Measurements from ENCODE around the gene CYFIP1. TPM values are rescaled to one million over a fixed set of nuclear protein-coding genes. Genes with fewer than 3 reads are reported as not detected.

Gene CYFIP1
- 68.2 and 83.3 TPM in 2 replicates for polyA plus RNA-seq (2011; rRNA removed)
- polyA plus RNA-seq (2012; cell fraction: cytosol; rRNA removed) = 60.4 TPM in 2 replicates
- 124 and 168 TPM in 2 replicates for polyA plus RNA-seq (2012; cell fraction: nucleus; rRNA removed)
- polyA plus RNA-seq (2017; fragmentation: RNase III; extraction: RNeasy Plus Mini Kit Qiagen cat#74134 plus additional on column Dnase treatment) = 69.4 to 71.2 TPM (median 70.8 TPM) in 3 replicates
- 112 and 132 TPM in 2 replicates for polyA minus RNA-seq (2011; rRNA and poly(A)+ RNA removed)

DNA sequence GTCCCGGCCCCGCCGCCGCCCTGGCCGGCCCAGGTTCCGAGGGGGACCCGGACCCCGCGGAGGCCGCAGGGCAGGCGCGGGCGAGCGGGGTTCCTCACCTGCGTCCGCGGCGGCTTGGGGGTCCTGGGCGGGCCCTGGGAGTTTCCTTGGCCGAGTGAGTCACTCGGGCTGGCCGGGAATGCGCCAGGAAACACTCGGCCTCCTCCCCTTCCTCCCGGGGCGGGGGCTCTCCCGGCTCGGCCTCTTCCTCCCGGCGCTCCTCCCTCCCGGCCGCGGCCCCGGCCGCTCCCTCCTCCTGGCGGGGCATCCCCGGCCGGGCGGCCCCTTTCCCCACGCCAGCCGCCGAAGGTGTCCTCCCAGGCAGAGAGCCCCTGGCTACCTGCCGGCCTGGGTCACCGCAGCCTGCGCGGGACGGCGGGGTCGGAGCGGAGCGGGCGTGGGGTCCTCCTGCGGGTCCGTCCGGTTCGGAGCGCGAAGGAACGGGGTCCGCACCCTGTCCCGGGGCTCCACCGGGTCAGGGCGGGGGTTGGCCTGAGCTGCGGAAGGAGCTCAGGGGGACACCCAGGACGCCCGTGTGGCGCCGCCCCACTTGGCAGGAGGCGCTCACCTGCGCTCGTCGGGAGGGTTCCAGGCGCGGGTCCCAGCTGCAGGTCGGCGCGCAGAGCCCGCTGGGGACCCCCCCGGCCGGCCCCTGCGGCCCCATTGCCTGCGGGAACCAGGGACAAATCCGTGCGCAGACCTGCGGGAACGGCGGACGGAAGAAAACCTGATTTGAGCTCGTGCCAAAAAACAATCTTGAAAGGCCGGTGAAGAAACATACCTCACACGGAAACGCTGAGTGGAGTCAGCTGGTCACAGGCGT, at the start of gene CYFIP1:
Gene CYFIP1, minus strand, starts transcription at position 180 of the 862 bp plus-strand sequence. CDS start 33,083 bp downstream, outside the sequence.
- peak; percentile 84 to 96 for DNase-seq (ENCODE audit: low read depth in 1 of 2, low spot score in 1 of 2)
- no peak for TF ChIP-seq CBX8 (IDR thresholded peaks at IDR 0.05)
- TF ChIP-seq PHF8 (IDR thresholded peaks at IDR 0.05; ENCODE audit: borderline replicate concordance, low read depth) = peak; percentile 54; the same call in 1 of the 2 replicates
- TF ChIP-seq JUN (IDR thresholded peaks at IDR 0.05) = peak; percentile 60 to 79; a peak in 4 of 5 replicates
- TF ChIP-seq ESRRA (IDR thresholded peaks at IDR 0.05; ENCODE audit: borderline replicate concordance, low read length) = no peak
- no peak for TF ChIP-seq HEYL (CRISPR knock-in tag; IDR thresholded peaks at IDR 0.05)
- 0 out of 3 replicates have a peak, but pooled peaks have one; percentile 20 for TF ChIP-seq BCL3 (IDR thresholded peaks at IDR 0.05)
- no peak for TF ChIP-seq RCOR1 (IDR thresholded peaks at IDR 0.05; ENCODE audit: low read depth, low read length)
- peak; percentile 74 for TF ChIP-seq POLR2A (IDR thresholded peaks at IDR 0.05; ENCODE audit: low read length)
- peak; percentile 69 for TF ChIP-seq FOSL2 (IDR thresholded peaks at IDR 0.05)
- TF ChIP-seq FOSL2 (CRISPR knock-in tag; IDR thresholded peaks at IDR 0.05) = peak; percentile 92
- TF ChIP-seq MAX (IDR thresholded peaks at IDR 0.05) = peak; percentile 64
- H3K4me2 ChIP-seq = peak within 1 kb of the TSS; percentile 94
- H3K4me1 ChIP-seq = peaks cover 9% of the 10 kb centered on the region
- WGBS (ENCODE audit: missing lambda C conversion rate) = 3% methylated on average over 48 of the region's 93 CpGs
- H3K4me3 ChIP-seq = peak within 1 kb of the TSS; percentile 85
- ATAC-seq = peak; percentile 91 to 92
- peak within 1 kb of the TSS; percentile 84 to 95 for H3K27ac ChIP-seq
- FAIRE-seq = no peak
- POLR2A ChIA-PET = interaction anchor here (3.0 kb wide), 1 partner anchor 59 kb away, joined by 17 read pairs; the partner anchor contains the start of gene TUBGCP5
- H3K9me3 ChIP-seq = no peaks in the 10 kb centered on the region
- CTCF ChIA-PET = interaction anchor here (1.5 to 1.9 kb wide), 2 partner anchors 11 to 96 kb away, joined by 3 to 6 read pairs; no protein-coding TSS in a partner anchor

- ChIA-PET CTCF (interaction anchor here (1.4 kb wide), 1 partner anchor 10 kb away, joined by 5 read pairs; no protein-coding TSS in a partner anchor), POLR2A (interaction anchor here (5.0 kb wide), 1 partner anchor 13 kb away, joined by 34 read pairs; the partner anchor contains the start of gene TUBGCP5)
- ATAC-seq = no peak
- no peak for DNase-seq (ENCODE audit: low read depth in 1 of 2, low spot score in 1 of 2)
- 87% methylated on average over 1 of the region's 1 CpG for WGBS (ENCODE audit: missing lambda C conversion rate)
- TF ChIP-seq BCL3 (IDR thresholded peaks at IDR 0.05) = no peak
- no peak for TF ChIP-seq FOXS1 (CRISPR knock-in tag; IDR thresholded peaks at IDR 0.05)
- TF ChIP-seq MAFK (IDR thresholded peaks at IDR 0.05; ENCODE audit: partially characterized antibody) = peak; percentile 63
- TF ChIP-seq CBX2 (IDR thresholded peaks at IDR 0.05; ENCODE audit: borderline replicate concordance, low read depth) = no peak
- no peak for TF ChIP-seq RFX5 (IDR thresholded peaks at IDR 0.05)
- TF ChIP-seq, protein P1, sequence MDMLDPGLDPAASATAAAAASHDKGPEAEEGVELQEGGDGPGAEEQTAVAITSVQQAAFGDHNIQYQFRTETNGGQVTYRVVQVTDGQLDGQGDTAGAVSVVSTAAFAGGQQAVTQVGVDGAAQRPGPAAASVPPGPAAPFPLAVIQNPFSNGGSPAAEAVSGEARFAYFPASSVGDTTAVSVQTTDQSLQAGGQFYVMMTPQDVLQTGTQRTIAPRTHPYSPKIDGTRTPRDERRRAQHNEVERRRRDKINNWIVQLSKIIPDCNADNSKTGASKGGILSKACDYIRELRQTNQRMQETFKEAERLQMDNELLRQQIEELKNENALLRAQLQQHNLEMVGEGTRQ (IDR thresholded peaks at IDR 0.05) = no peak
- TF ChIP-seq RNF2 (IDR thresholded peaks at IDR 0.05; ENCODE audit: borderline replicate concordance, low read depth) = no peak
- FAIRE-seq = no peak
- Histone ChIP-seq H3K27ac (no peak overlapping the region), H3K4me1 (no peaks in the 10 kb centered on the region), H3K9me3 (no peaks in the 10 kb centered on the region), H3K4me3 (no peak overlapping the region), H3K4me2 (no peak overlapping the region)
Measured at GRCh38 chr15:23026218-23026617, 46.0 kb upstream of the CYFIP1 start.

GRCh38 chr15:23022156-23022555, 42.0 kb upstream of the CYFIP1 start:
- no peak for ATAC-seq
- Histone ChIP-seq H3K4me3 (no peak overlapping the region), H3K9me3 (no peaks in the 10 kb centered on the region), H3K27ac (no peak overlapping the region), H3K4me2 (no peak overlapping the region), H3K4me1 (no peaks in the 10 kb centered on the region)
- ChIA-PET POLR2A (interaction anchor here (2.1 kb wide), 1 partner anchor 17 kb away, joined by 16 read pairs; the partner anchor contains the start of gene TUBGCP5), CTCF (interaction anchor here (0.7 to 4.7 kb wide), 3 partner anchors 14 to 81 kb away, joined by 3 to 35 read pairs (median 5); no protein-coding TSS in a partner anchor)
- no peak for DNase-seq (ENCODE audit: low read depth in 1 of 2, low spot score in 1 of 2)
- TF ChIP-seq BCL3 (IDR thresholded peaks at IDR 0.05) (no peak), NFE2L2 (conservative IDR thresholded peaks at IDR 0.05; ENCODE audit: low read length) (no peak), MAFK (IDR thresholded peaks at IDR 0.05; ENCODE audit: partially characterized antibody) (peak; percentile 84)
- WGBS (ENCODE audit: missing lambda C conversion rate) = 88% methylated on average over 2 of the region's 2 CpGs
- no peak for FAIRE-seq
